Measurements from ENCODE around the gene PHACTR1.

DNA sequence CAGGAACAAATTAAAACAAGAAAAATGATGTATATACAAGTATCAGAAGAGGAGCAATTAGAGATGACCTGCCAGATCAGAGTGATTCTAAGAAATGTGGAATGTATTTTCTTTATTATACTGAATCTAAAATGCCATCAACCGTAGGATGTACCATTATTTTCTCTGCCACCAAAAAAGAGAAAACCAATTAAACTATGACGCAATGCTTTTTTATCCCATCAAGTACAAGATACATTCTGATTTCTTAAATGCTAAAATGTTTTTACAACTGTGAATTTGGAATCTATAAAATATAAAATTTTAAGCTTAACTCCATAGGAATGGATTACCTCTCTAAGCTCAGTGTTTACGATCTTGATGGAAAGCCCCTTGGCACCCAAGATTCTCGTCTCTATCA, 85.9 kb downstream of the PHACTR1 start:
- TF ChIP-seq, protein P1, sequence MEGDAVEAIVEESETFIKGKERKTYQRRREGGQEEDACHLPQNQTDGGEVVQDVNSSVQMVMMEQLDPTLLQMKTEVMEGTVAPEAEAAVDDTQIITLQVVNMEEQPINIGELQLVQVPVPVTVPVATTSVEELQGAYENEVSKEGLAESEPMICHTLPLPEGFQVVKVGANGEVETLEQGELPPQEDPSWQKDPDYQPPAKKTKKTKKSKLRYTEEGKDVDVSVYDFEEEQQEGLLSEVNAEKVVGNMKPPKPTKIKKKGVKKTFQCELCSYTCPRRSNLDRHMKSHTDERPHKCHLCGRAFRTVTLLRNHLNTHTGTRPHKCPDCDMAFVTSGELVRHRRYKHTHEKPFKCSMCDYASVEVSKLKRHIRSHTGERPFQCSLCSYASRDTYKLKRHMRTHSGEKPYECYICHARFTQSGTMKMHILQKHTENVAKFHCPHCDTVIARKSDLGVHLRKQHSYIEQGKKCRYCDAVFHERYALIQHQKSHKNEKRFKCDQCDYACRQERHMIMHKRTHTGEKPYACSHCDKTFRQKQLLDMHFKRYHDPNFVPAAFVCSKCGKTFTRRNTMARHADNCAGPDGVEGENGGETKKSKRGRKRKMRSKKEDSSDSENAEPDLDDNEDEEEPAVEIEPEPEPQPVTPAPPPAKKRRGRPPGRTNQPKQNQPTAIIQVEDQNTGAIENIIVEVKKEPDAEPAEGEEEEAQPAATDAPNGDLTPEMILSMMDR (IDR thresholded peaks at IDR 0.05), result no peak
- no peak for TF ChIP-seq EP300 (IDR thresholded peaks at IDR 0.05)
- TF ChIP-seq POLR2A (IDR thresholded peaks at IDR 0.05), result no peak

Data from stomach (tissue), 4 donors.